ENCODE results near the gene TBC1D7.
"Not testable (repeated sequence)": the region's sequence is repeated elsewhere in the genome, so short reads cannot be mapped to it uniquely, and the experiment has no call there.

The TBC1D7 gene

GRCh38 chr6:13349811-13350506 lies 21.6 kb upstream of the TBC1D7 start:
- TF ChIP-seq GATA1 (IDR thresholded peaks at IDR 0.05; ENCODE audit: low read depth, low read length) (no peak), POLR2A (IDR thresholded peaks at IDR 0.05; ENCODE audit: low read length) (no peak)
- no peak for DNase-seq

- TF ChIP-seq POLR2A (IDR thresholded peaks at IDR 0.05; ENCODE audit: low read length): no peak
- no peak for TF ChIP-seq GATA1 (IDR thresholded peaks at IDR 0.05; ENCODE audit: low read depth, low read length)
- no peak for DNase-seq
Measured at GRCh38 chr6:13348334-13349113, 20.2 kb upstream of the TBC1D7 start.

- TF ChIP-seq POLR2A (IDR thresholded peaks at IDR 0.05; ENCODE audit: low read length) (no peak), GATA1 (IDR thresholded peaks at IDR 0.05; ENCODE audit: low read depth, low read length) (no peak)
Measured at GRCh38 chr6:13346245-13346644, 17.9 kb upstream of the TBC1D7 start.

GRCh38 chr6:13342414-13343019 lies 14.2 kb upstream of the TBC1D7 start:
- no peak for TF ChIP-seq GATA1 (IDR thresholded peaks at IDR 0.05; ENCODE audit: low read depth, low read length)
- TF ChIP-seq POLR2A (IDR thresholded peaks at IDR 0.05; ENCODE audit: low read length): no peak
- DNase-seq: no peak

More at GRCh38 chr6:13346245-13346644, 17.9 kb upstream of the TBC1D7 start:
- no peak for DNase-seq

- DNase-seq: no peak
- TF ChIP-seq POLR2A (IDR thresholded peaks at IDR 0.05; ENCODE audit: low read length) (no peak), GATA1 (IDR thresholded peaks at IDR 0.05; ENCODE audit: low read depth, low read length) (no peak)
Measured at GRCh38 chr6:13339863-13340630, 11.7 kb upstream of the TBC1D7 start.

GRCh38 chr6:13338038-13338437 lies 9.7 kb upstream of the TBC1D7 start:
- no peak for DNase-seq
- TF ChIP-seq GATA1 (IDR thresholded peaks at IDR 0.05; ENCODE audit: low read depth, low read length): no peak
- no peak for TF ChIP-seq POLR2A (IDR thresholded peaks at IDR 0.05; ENCODE audit: low read length)

GRCh38 chr6:13336553-13336952 lies 8.2 kb upstream of the TBC1D7 start:
- TF ChIP-seq GATA1 (IDR thresholded peaks at IDR 0.05; ENCODE audit: low read depth, low read length) (no peak), POLR2A (IDR thresholded peaks at IDR 0.05; ENCODE audit: low read length) (no peak)
- peak; percentile 75 to 88 for DNase-seq

GRCh38 chr6:13334953-13335352 lies 6.6 kb upstream of the TBC1D7 start:
- DNase-seq: peak; percentile 87 to 95
- TF ChIP-seq GATA1 (IDR thresholded peaks at IDR 0.05; ENCODE audit: low read depth, low read length) (peak; percentile 26), POLR2A (IDR thresholded peaks at IDR 0.05; ENCODE audit: low read length) (no peak)

GRCh38 chr6:13332349-13332706 lies 4.0 kb upstream of the TBC1D7 start:
- DNase-seq: no peak
- no peak for TF ChIP-seq POLR2A (IDR thresholded peaks at IDR 0.05; ENCODE audit: low read length)
- no peak for TF ChIP-seq GATA1 (IDR thresholded peaks at IDR 0.05; ENCODE audit: low read depth, low read length)

- DNase-seq: peak; percentile 34 to 61
- TF ChIP-seq GATA1 (IDR thresholded peaks at IDR 0.05; ENCODE audit: low read depth, low read length) (no peak), POLR2A (IDR thresholded peaks at IDR 0.05; ENCODE audit: low read length) (no peak)
Measured at GRCh38 chr6:13331516-13332348, 3.4 kb upstream of the TBC1D7 start.

- no peak for DNase-seq
- TF ChIP-seq POLR2A (IDR thresholded peaks at IDR 0.05; ENCODE audit: low read length) (no peak), GATA1 (IDR thresholded peaks at IDR 0.05; ENCODE audit: low read depth, low read length) (no peak)
Measured at GRCh38 chr6:13328875-13329183, 492 bp upstream of the TBC1D7 start.

GRCh38 chr6:13327691-13328075 lies 654 bp downstream of the TBC1D7 start:
- no peak for DNase-seq
- TF ChIP-seq GATA1 (IDR thresholded peaks at IDR 0.05; ENCODE audit: low read depth, low read length): no peak
- no peak for TF ChIP-seq POLR2A (IDR thresholded peaks at IDR 0.05; ENCODE audit: low read length)

- DNase-seq: not testable (repeated sequence)
Measured at GRCh38 chr6:13326031-13326586, 2.2 kb downstream of the TBC1D7 start.
